Activated naive CD8-positive, alpha-beta T cell treated with anti-CD3 and anti-CD28 coated beads for 36 hours (primary cell): ENCODE measurements around the gene SLC16A3. TPM values are rescaled to one million over a fixed set of nuclear protein-coding genes. Genes with fewer than 3 reads are reported as not detected.

Source experiments
- DNase-seq: peaks from one replicate; pipeline ENCODE4 v3.0.0; 2021
- H3K27ac Mint-ChIP-seq: one replicate; pipeline ENCODE4 v1.8.0; 2022; ENCODE audit warnings: mild to moderate bottlenecking, moderate library complexity, mixed read lengths
- H3K27me3 Mint-ChIP-seq: one replicate; pipeline ENCODE4 v1.8.0; 2022; ENCODE audit warnings: mild to moderate bottlenecking, mixed read lengths
- H3K36me3 Mint-ChIP-seq: one replicate; pipeline ENCODE4 v1.8.0; 2021; ENCODE audit warnings: mild to moderate bottlenecking, mixed read lengths
- H3K4me1 Mint-ChIP-seq: one replicate; pipeline ENCODE4 v1.8.0; 2021; ENCODE audit warnings: mixed read lengths
- H3K4me3 Mint-ChIP-seq: one replicate; pipeline ENCODE4 v1.8.0; 2022; ENCODE audit warnings: mild to moderate bottlenecking, moderate library complexity, mixed read lengths
- H3K9me3 Mint-ChIP-seq: one replicate; pipeline ENCODE4 v1.8.0; 2022; ENCODE audit warnings: mixed read lengths
- total RNA-seq, 2 experiments: library from RNA; stranded (reverse); gene quantifications; one replicate each; pipeline ENCODE4 v1.2.3, GENCODE V29; 2021

SLC16A3 gene
- total RNA-seq, 2 experiments from 2014 or later: 75.8 to 79.3 TPM

GRCh38 chr17:82226146-82226808 is 2.6 kb upstream of the SLC16A3 start:
- Mint-ChIP-seq H3K27ac (no peak overlapping the region), H3K27me3 (no peaks in the 10 kb centered on the region), H3K9me3 (no peaks in the 10 kb centered on the region), H3K4me1 (peaks cover 5% of the 10 kb centered on the region), H3K36me3 (peaks cover 8% of the 10 kb centered on the region), H3K4me3 (no peak overlapping the region)
- DNase-seq: no peak

GRCh38 chr17:82226809-82227628 is 1.8 kb upstream of the SLC16A3 start:
- peak overlapping the region; percentile 40 for H3K4me3 Mint-ChIP-seq
- peaks cover 8% of the 10 kb centered on the region for H3K36me3 Mint-ChIP-seq
- H3K27me3 Mint-ChIP-seq: no peaks in the 10 kb centered on the region
- peaks cover 5% of the 10 kb centered on the region for H3K4me1 Mint-ChIP-seq
- no peaks in the 10 kb centered on the region for H3K9me3 Mint-ChIP-seq
- no peak for DNase-seq
- H3K27ac Mint-ChIP-seq: no peak overlapping the region

DNA sequence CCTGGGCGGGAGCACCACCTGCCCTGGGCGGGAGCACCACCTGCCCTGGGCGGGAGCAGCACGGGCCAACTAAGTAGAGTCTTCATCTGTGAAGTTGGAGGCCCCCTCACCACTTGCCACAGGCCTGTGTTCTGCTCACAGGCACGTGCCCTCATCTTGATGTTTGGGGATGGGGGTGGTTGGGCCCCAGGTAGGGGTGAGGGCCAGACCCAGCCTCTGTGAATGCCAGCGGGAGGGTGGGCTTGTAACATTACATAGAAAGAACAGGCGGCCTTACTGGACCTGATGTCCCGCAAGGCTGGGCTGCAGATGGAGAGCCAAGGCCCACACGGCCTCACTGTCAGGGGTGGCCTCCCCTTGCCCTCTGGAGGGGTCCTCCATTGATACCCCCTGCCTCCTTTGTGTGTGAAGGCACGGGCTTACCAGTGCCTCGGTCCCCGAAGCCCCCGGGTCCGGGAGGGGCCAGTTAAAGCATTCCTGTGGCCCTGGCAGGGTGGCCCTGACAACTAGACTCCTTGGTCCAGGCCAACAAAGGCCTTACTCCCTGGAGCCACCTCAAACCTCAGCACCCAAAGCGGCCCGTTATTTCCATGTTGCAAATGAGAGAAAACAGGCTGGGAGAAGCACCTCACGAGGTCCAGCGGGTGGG is 1.1 kb upstream of the SLC16A3 start:
- peaks cover 5% of the 10 kb centered on the region for H3K4me1 Mint-ChIP-seq
- peaks cover 8% of the 10 kb centered on the region for H3K36me3 Mint-ChIP-seq
- H3K27me3 Mint-ChIP-seq: no peaks in the 10 kb centered on the region
- H3K9me3 Mint-ChIP-seq: no peaks in the 10 kb centered on the region
- H3K27ac Mint-ChIP-seq: peak overlapping the region; percentile 79
- DNase-seq: no peak
- H3K4me3 Mint-ChIP-seq: peak overlapping the region; percentile 82

DNA sequence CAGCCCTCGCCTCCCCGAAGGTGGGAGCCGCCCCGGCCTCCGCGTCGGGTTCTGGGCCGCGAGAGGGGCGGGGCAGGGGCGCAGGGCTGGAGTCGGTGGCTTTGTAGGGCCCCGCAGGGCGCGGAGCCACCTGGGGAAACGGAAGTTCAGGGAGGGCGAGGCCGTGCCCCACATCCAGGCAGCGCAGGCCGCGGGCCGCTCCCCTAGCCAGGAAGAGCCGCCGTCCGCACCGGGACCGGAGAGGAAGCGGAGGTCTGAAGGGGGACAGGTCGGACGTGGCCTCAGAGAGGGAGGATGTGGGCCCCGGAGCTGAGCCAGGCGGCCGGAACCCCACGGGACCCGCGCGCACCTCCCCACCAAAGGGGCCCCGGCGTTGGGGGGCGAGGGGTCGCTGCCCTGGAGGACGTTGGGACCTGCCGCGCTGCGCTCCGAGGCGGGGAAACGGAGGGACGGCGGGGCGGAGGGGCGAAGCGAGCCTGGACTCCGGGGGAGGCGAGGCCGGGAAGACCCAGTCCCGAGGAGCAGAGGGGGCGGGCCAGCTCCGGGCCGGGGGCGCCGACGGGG is 482 bp upstream of the SLC16A3 start:
- Mint-ChIP-seq H3K9me3 (no peaks in the 10 kb centered on the region), H3K27me3 (no peaks in the 10 kb centered on the region), H3K27ac (peak overlapping the region; percentile 79), H3K4me1 (peaks cover 5% of the 10 kb centered on the region), H3K36me3 (peaks cover 8% of the 10 kb centered on the region), H3K4me3 (peak overlapping the region; percentile 82)
- DNase-seq: peak; percentile 63

- peak overlapping the region; percentile 72 for H3K27ac Mint-ChIP-seq
- H3K4me1 Mint-ChIP-seq: peaks cover 5% of the 10 kb centered on the region
- H3K36me3 Mint-ChIP-seq: peaks cover 6% of the 10 kb centered on the region
- peak overlapping the region; percentile 87 for H3K4me3 Mint-ChIP-seq
- H3K27me3 Mint-ChIP-seq: no peaks in the 10 kb centered on the region
- H3K9me3 Mint-ChIP-seq: no peaks in the 10 kb centered on the region
- no peak for DNase-seq
Observed at GRCh38 chr17:82229698-82230608, 1.1 kb downstream of the SLC16A3 start.

- Mint-ChIP-seq H3K4me3 (peak overlapping the region; percentile 87), H3K9me3 (no peaks in the 10 kb centered on the region), H3K27ac (no peak overlapping the region), H3K36me3 (peaks cover 6% of the 10 kb centered on the region), H3K27me3 (no peaks in the 10 kb centered on the region), H3K4me1 (peaks cover 5% of the 10 kb centered on the region)
- peak; percentile 76 for DNase-seq
Observed at GRCh38 chr17:82230609-82231311, 1.9 kb downstream of the SLC16A3 start.

- no peak overlapping the region for H3K27ac Mint-ChIP-seq
- H3K4me3 Mint-ChIP-seq: no peak overlapping the region
- DNase-seq: no peak
- H3K36me3 Mint-ChIP-seq: peaks cover 6% of the 10 kb centered on the region
- H3K4me1 Mint-ChIP-seq: peaks cover 5% of the 10 kb centered on the region
- no peaks in the 10 kb centered on the region for H3K9me3 Mint-ChIP-seq
- H3K27me3 Mint-ChIP-seq: no peaks in the 10 kb centered on the region
Observed at GRCh38 chr17:82231312-82231561, 2.4 kb downstream of the SLC16A3 start.

- H3K36me3 Mint-ChIP-seq: peaks cover 6% of the 10 kb centered on the region
- H3K4me1 Mint-ChIP-seq: peaks cover 5% of the 10 kb centered on the region
Observed at GRCh38 chr17:82231562-82232321, 2.9 kb downstream of the SLC16A3 start.

GRCh38 chr17:82232322-82232820 is 3.5 kb downstream of the SLC16A3 start:
- Mint-ChIP-seq H3K27ac (no peak overlapping the region), H3K9me3 (no peaks in the 10 kb centered on the region), H3K27me3 (no peaks in the 10 kb centered on the region), H3K4me1 (peaks cover 5% of the 10 kb centered on the region), H3K4me3 (no peak overlapping the region), H3K36me3 (peaks cover 6% of the 10 kb centered on the region)
- no peak for DNase-seq

More at GRCh38 chr17:82231562-82232321, 2.9 kb downstream of the SLC16A3 start:
- Mint-ChIP-seq H3K9me3 (no peaks in the 10 kb centered on the region), H3K27me3 (no peaks in the 10 kb centered on the region), H3K4me3 (no peak overlapping the region), H3K27ac (no peak overlapping the region)
- no peak for DNase-seq

- H3K36me3 Mint-ChIP-seq: peaks cover 6% of the 10 kb centered on the region
- H3K27me3 Mint-ChIP-seq: no peaks in the 10 kb centered on the region
- DNase-seq: no peak
- no peaks in the 10 kb centered on the region for H3K9me3 Mint-ChIP-seq
- H3K4me3 Mint-ChIP-seq: no peak overlapping the region
- H3K27ac Mint-ChIP-seq: no peak overlapping the region
- peaks cover 8% of the 10 kb centered on the region for H3K4me1 Mint-ChIP-seq
Observed at GRCh38 chr17:82232876-82233785, 4.3 kb downstream of the SLC16A3 start.

GRCh38 chr17:82234211-82235055 is 5.6 kb downstream of the SLC16A3 start:
- H3K9me3 Mint-ChIP-seq: no peaks in the 10 kb centered on the region
- H3K27me3 Mint-ChIP-seq: no peaks in the 10 kb centered on the region
- no peak overlapping the region for H3K27ac Mint-ChIP-seq
- H3K4me3 Mint-ChIP-seq: no peak overlapping the region
- H3K4me1 Mint-ChIP-seq: peaks cover 18% of the 10 kb centered on the region
- no peak for DNase-seq
- H3K36me3 Mint-ChIP-seq: peaks cover 9% of the 10 kb centered on the region
